HepG2 (cell line): ENCODE results near the gene CRADD. TPM values are rescaled to one million over a fixed set of nuclear protein-coding genes. Genes with fewer than 3 reads are reported as not detected.

Experiments
- ATF1 ChIP-seq: IDR thresholded peaks from 2 replicates; pipeline ENCODE4 v1.6.1; 2016; ENCODE audit warnings: mild to moderate bottlenecking, control low read depth
- CEBPG ChIP-seq: IDR thresholded peaks from 2 replicates; pipeline ENCODE4 v1.6.1; 2016
- GATAD1 ChIP-seq: IDR thresholded peaks from 2 replicates; pipeline ENCODE4 v1.6.1; 2016; ENCODE audit warnings: missing genetic modification reagents, missing compliant biosample characterization
- GATAD2A ChIP-seq: IDR thresholded peaks from 2 replicates; pipeline ENCODE4 v1.6.1; 2016
- KLF15 ChIP-seq: sonication (generic); formaldehyde crosslinking; IDR thresholded peaks from 2 replicates; pipeline ENCODE4 v1.8.1; 2023; ENCODE audit warnings: borderline replicate concordance, mild to moderate bottlenecking, inconsistent platforms, missing genetic modification reagents, mixed read lengths
- NAIF1 ChIP-seq: sonication (generic); formaldehyde crosslinking; IDR thresholded peaks from 2 replicates; pipeline ENCODE4 v1.5.0; 2020; ENCODE audit warnings: mild to moderate bottlenecking, missing genetic modification reagents, borderline replicate concordance
- NBN ChIP-seq: fragments of 450-650 bp; conservative IDR thresholded peaks from 2 replicates; pipeline ENCODE4 v1.6.1; 2017
- NFKBIZ ChIP-seq: IDR thresholded peaks from 2 replicates; pipeline ENCODE4 v1.6.1; 2018; ENCODE audit warnings: missing genetic modification reagents, missing compliant biosample characterization
- SALL2 ChIP-seq: sonication (generic); formaldehyde crosslinking; IDR thresholded peaks from 2 replicates; pipeline ENCODE4 v1.8.1; 2023; ENCODE audit warnings: mild to moderate bottlenecking, missing genetic modification reagents, inconsistent platforms
- SP4 ChIP-seq: sonication (generic); formaldehyde crosslinking; IDR thresholded peaks from 2 replicates; pipeline ENCODE4 v1.8.1; 2023; ENCODE audit warnings: mild to moderate bottlenecking, missing genetic modification reagents
- TGIF2 ChIP-seq: IDR thresholded peaks from 2 replicates; pipeline ENCODE4 v1.6.1; 2016; ENCODE audit warnings: control low read depth, missing compliant biosample characterization
- ZFP62 ChIP-seq: sonication (generic); formaldehyde crosslinking; IDR thresholded peaks from 2 replicates; pipeline ENCODE4 v1.4.0; 2020; ENCODE audit warnings: missing genetic modification reagents
- ZNF180 ChIP-seq: sonication (generic); formaldehyde crosslinking; IDR thresholded peaks from 2 replicates; pipeline ENCODE4 v1.4.0; 2020; ENCODE audit warnings: low read depth, missing genetic modification reagents, borderline replicate concordance
- ZNF235 ChIP-seq: sonication (generic); formaldehyde crosslinking; IDR thresholded peaks from 2 replicates; pipeline ENCODE4 v1.8.1; 2023; ENCODE audit warnings: mild to moderate bottlenecking, missing genetic modification reagents, borderline replicate concordance
- ZNF33A ChIP-seq: sonication (generic); formaldehyde crosslinking; IDR thresholded peaks from 2 replicates; pipeline ENCODE4 v1.5.1; 2020; ENCODE audit warnings: missing genetic modification reagents, mild to moderate bottlenecking, moderate library complexity, borderline replicate concordance
- ZNF382 ChIP-seq: sonication (generic); formaldehyde crosslinking; IDR thresholded peaks from 2 replicates; pipeline ENCODE4 v1.5.0; 2020; ENCODE audit warnings: missing genetic modification reagents, mild to moderate bottlenecking, borderline replicate concordance
- ZNF431 ChIP-seq: sonication (generic); formaldehyde crosslinking; IDR thresholded peaks from 2 replicates; pipeline ENCODE4 v1.9.0; 2022; ENCODE audit warnings: missing genetic modification reagents, low read depth, mild to moderate bottlenecking, borderline replicate concordance
- ZNF501 ChIP-seq: sonication (generic); formaldehyde crosslinking; IDR thresholded peaks from 2 replicates; pipeline ENCODE4 v1.5.1; 2020; ENCODE audit warnings: mild to moderate bottlenecking, moderate library complexity, missing genetic modification reagents
- ZNF552 ChIP-seq: sonication (generic); formaldehyde crosslinking; IDR thresholded peaks from 2 replicates; pipeline ENCODE4 v1.9.0; 2022; ENCODE audit warnings: missing genetic modification reagents, mild to moderate bottlenecking, borderline replicate concordance
- ZNF629 ChIP-seq: sonication (generic); formaldehyde crosslinking; conservative IDR thresholded peaks from 2 replicates; pipeline ENCODE4 v1.5.0; 2020; ENCODE audit warnings: missing genetic modification reagents
- ZNF841 ChIP-seq: sonication (generic); formaldehyde crosslinking; IDR thresholded peaks from 2 replicates; pipeline ENCODE4 v1.8.1; 2023; ENCODE audit warnings: missing genetic modification reagents, borderline replicate concordance
- polyA plus RNA-seq, 8 experiments: library from polyadenylated mRNA; depleted of rRNA in 3 of 8; stranded (reverse) in 7 of 8; unstranded in 1 of 8; fragments of >200 nt; fragmentation: Illumina TruSeq in 4 of 8; extraction: Trizol in 4 of 8; gene quantifications; 2 replicates each; pipeline versions ENCODE4 v1.2.1 to v1.2.3, GENCODE V29; 2011 to 2016; ENCODE audit warnings: low read depth in 4 of 8, missing spikeins in 1 of 8, mixed read lengths in 1 of 8; ENCODE audit not compliant: insufficient read depth in 1 of 8
- total RNA-seq, 5 experiments: library from RNA; depleted of rRNA; stranded (reverse); fragments of >200 nt; fragmentation: Illumina TruSeq; extraction: Trizol; gene quantifications; 2 replicates each; pipeline ENCODE4 v1.2.3, GENCODE V29; 2016; ENCODE audit warnings: low read depth in 1 of 5
- TF ChIP-seq, protein P1 (sequence below): sonication (generic); formaldehyde crosslinking; IDR thresholded peaks from 2 replicates; pipeline ENCODE4 v1.5.1; 2020; ENCODE audit warnings: mild to moderate bottlenecking, missing genetic modification reagents, moderate library complexity
- TF ChIP-seq, protein P2 (sequence below): sonication (generic); formaldehyde crosslinking; IDR thresholded peaks from 2 replicates; pipeline ENCODE4 v1.5.1; 2020; ENCODE audit warnings: missing genetic modification reagents, mild to moderate bottlenecking, borderline replicate concordance
- TF ChIP-seq, protein P3 (sequence below): sonication (generic); formaldehyde crosslinking; IDR thresholded peaks from 2 replicates; pipeline ENCODE4 v1.5.0; 2020; ENCODE audit warnings: missing genetic modification reagents, mild to moderate bottlenecking, borderline replicate concordance

The CRADD gene
- total and polyA plus RNA-seq, 2 of the 13 experiments (the other 11 are each of a cell fraction or from before 2014, with no cell fraction given): 12.4 to 18.8 TPM

DNA sequence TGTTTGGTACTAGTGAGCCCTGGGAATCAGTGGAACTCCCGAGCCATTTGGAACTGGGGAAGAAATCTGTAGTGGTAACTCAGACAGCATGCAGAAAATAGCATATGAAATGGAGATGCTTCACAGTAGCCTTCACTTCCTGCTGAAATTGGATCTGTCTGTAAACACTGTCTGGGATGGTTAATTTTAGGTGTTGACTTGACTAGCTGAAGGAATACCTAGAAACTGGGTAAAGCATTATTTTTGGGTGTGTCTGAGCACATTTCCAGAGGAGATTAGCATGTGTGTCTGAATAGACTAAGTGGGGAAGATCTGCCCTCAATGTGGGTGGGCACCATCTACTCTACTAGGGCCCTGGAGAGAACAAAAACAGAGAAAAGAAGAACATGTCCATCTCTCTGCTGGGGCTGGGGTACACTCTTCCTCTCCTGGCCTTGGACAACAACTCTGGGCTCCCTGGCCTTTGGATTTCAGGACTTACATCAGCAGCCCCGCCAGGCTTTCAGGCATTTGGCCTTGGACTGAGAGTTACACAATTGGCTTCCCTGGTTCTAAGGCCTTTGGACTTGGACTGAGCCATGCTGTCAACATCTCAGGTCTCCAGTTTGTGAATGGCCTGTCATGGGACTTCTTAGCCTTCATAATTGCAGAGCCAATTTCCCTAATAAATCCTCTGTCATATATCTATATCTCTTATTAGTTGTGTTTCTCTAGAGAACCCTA, 14.0 kb upstream of the CRADD start (continued):
- 0 out of 2 replicates have a peak, but pooled peaks have one; percentile 10 for TF ChIP-seq ZNF629 (CRISPR knock-in tag)
- no peak for TF ChIP-seq ZNF33A
- no peak for TF ChIP-seq KLF15 (CRISPR knock-in tag)
- no peak for TF ChIP-seq ZFP62 (CRISPR knock-in tag)
- TF ChIP-seq, protein P1, sequence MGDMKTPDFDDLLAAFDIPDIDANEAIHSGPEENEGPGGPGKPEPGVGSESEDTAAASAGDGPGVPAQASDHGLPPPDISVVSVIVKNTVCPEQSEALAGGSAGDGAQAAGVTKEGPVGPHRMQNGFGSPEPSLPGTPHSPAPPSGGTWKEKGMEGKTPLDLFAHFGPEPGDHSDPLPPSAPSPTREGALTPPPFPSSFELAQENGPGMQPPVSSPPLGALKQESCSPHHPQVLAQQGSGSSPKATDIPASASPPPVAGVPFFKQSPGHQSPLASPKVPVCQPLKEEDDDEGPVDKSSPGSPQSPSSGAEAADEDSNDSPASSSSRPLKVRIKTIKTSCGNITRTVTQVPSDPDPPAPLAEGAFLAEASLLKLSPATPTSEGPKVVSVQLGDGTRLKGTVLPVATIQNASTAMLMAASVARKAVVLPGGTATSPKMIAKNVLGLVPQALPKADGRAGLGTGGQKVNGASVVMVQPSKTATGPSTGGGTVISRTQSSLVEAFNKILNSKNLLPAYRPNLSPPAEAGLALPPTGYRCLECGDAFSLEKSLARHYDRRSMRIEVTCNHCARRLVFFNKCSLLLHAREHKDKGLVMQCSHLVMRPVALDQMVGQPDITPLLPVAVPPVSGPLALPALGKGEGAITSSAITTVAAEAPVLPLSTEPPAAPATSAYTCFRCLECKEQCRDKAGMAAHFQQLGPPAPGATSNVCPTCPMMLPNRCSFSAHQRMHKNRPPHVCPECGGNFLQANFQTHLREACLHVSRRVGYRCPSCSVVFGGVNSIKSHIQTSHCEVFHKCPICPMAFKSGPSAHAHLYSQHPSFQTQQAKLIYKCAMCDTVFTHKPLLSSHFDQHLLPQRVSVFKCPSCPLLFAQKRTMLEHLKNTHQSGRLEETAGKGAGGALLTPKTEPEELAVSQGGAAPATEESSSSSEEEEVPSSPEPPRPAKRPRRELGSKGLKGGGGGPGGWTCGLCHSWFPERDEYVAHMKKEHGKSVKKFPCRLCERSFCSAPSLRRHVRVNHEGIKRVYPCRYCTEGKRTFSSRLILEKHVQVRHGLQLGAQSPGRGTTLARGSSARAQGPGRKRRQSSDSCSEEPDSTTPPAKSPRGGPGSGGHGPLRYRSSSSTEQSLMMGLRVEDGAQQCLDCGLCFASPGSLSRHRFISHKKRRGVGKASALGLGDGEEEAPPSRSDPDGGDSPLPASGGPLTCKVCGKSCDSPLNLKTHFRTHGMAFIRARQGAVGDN (CRISPR knock-in tag): no peak; the same call in 1 of the 2 replicates
- no peak for TF ChIP-seq NBN
- peak; percentile 81; the same call in 1 of the 2 replicates for TF ChIP-seq TGIF2
- TF ChIP-seq ZNF382 (CRISPR knock-in tag): no peak
- TF ChIP-seq, protein P2, sequence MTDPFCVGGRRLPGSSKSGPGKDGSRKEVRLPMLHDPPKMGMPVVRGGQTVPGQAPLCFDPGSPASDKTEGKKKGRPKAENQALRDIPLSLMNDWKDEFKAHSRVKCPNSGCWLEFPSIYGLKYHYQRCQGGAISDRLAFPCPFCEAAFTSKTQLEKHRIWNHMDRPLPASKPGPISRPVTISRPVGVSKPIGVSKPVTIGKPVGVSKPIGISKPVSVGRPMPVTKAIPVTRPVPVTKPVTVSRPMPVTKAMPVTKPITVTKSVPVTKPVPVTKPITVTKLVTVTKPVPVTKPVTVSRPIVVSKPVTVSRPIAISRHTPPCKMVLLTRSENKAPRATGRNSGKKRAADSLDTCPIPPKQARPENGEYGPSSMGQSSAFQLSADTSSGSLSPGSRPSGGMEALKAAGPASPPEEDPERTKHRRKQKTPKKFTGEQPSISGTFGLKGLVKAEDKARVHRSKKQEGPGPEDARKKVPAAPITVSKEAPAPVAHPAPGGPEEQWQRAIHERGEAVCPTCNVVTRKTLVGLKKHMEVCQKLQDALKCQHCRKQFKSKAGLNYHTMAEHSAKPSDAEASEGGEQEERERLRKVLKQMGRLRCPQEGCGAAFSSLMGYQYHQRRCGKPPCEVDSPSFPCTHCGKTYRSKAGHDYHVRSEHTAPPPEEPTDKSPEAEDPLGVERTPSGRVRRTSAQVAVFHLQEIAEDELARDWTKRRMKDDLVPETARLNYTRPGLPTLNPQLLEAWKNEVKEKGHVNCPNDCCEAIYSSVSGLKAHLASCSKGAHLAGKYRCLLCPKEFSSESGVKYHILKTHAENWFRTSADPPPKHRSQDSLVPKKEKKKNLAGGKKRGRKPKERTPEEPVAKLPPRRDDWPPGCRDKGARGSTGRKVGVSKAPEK (CRISPR knock-in tag): no peak
- no peak for TF ChIP-seq SALL2 (CRISPR knock-in tag)
- TF ChIP-seq CEBPG (CRISPR knock-in tag): peak; percentile 98
- TF ChIP-seq NFKBIZ (CRISPR knock-in tag): 0 out of 2 replicates have a peak, but pooled peaks have one; percentile 77
- TF ChIP-seq ZNF431 (CRISPR knock-in tag): peak; percentile 67
- TF ChIP-seq GATAD2A (CRISPR knock-in tag): peak; percentile 97
- TF ChIP-seq, protein P3, sequence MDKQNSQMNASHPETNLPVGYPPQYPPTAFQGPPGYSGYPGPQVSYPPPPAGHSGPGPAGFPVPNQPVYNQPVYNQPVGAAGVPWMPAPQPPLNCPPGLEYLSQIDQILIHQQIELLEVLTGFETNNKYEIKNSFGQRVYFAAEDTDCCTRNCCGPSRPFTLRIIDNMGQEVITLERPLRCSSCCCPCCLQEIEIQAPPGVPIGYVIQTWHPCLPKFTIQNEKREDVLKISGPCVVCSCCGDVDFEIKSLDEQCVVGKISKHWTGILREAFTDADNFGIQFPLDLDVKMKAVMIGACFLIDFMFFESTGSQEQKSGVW: no peak
- no peak for TF ChIP-seq ZNF180
- no peak for TF ChIP-seq ZNF841 (CRISPR knock-in tag)
- TF ChIP-seq SP4 (CRISPR knock-in tag): no peak
- TF ChIP-seq ZNF501 (CRISPR knock-in tag): peak; percentile 84
- TF ChIP-seq ZNF552 (CRISPR knock-in tag): no peak
- no peak for TF ChIP-seq ZNF235 (CRISPR knock-in tag)
- peak; percentile 69; the same call in 1 of the 2 replicates for TF ChIP-seq GATAD1 (CRISPR knock-in tag)
- no peak; the same call in 1 of the 2 replicates for TF ChIP-seq NAIF1
- no peak; the same call in 1 of the 2 replicates for TF ChIP-seq ATF1 (CRISPR knock-in tag)
